K562 (cell line): ENCODE results near the gene NEURL2. TPM values are rescaled to one million over a fixed set of nuclear protein-coding genes. Genes with fewer than 3 reads are reported as not detected.

Experiments used
- ATAC-seq: fragments of 200-7000 bp; cut with Tn5 transposase; 3 replicates; pipeline ENCODE4 v1.9.1; 2020; ENCODE audit warnings: moderate library complexity
- BruUV-seq: library from RNA; stranded (reverse); fragments of 400-500 nt; replicated peaks from 2 replicates; lab custom pipeline; 2021; lab: Mats Ljungman, UMichigan
- CTCF ChIA-PET: fragments of 300-600 bp; formaldehyde crosslinking; extraction: SDS; loops from one replicate; lab custom pipeline; 2021; ENCODE audit warnings: low intra/inter-chr PET ratio; lab: Yijun Ruan, JAX
- POLR2A ChIA-PET: fragments of 300-600, 350-650 bp; sonication (Branson Sonifier 250); formaldehyde crosslinking; extraction: SDS; loops from one replicate; lab custom pipeline; 2021; ENCODE audit warnings: antibody characterized with exemption, inconsistent platforms; lab: Yijun Ruan, JAX
- DNase-seq, 4 experiments: peaks; one replicate each; pipeline versions ENCODE4 v3.0.0 to v3.0.0-alpha.2; 2011 to 2018; ENCODE audit warnings: low spot score in 3 of 4, mixed read lengths in 3 of 4; ENCODE audit errors: extremely low read depth in 1 of 4
- FAIRE-seq: peaks from 2 replicates; lab custom pipeline; 2011; peaks lifted over from hg19 to GRCh38; lab: Jason Lieb, UNC
- H2AFZ ChIP-seq: 2 replicates; pipeline ENCODE4 v1.6.0; 2011; ENCODE audit warnings: low read depth, low read length, control low read depth, inconsistent platforms
- H3K27ac ChIP-seq: fragments of 200-600 bp; 3 replicates; pipeline ENCODE4 v1.8.0; 2011; ENCODE audit warnings: low read depth, mild to moderate bottlenecking, control low read depth, inconsistent platforms, low read length, moderate library complexity, mixed read lengths; ENCODE audit errors: extremely low read depth
- H3K27me3 ChIP-seq, 2 experiments: fragments of 300-600 bp in 1 of 2; 2 replicates in 1 of 2; 3 replicates in 1 of 2; pipeline versions ENCODE4 v1.6.0 to v1.8.0; 2011; ENCODE audit warnings: inconsistent platforms in 2 of 2, low read length in 2 of 2, mild to moderate bottlenecking in 1 of 2, mixed read lengths in 1 of 2, moderate library complexity in 1 of 2; ENCODE audit not compliant: control insufficient read depth in 2 of 2, insufficient read depth in 2 of 2
- H3K36me3 ChIP-seq: fragments of 300-600 bp; 3 replicates; pipeline ENCODE4 v1.8.0; 2011; ENCODE audit warnings: mild to moderate bottlenecking, low read length, inconsistent platforms; ENCODE audit not compliant: control insufficient read depth, insufficient read depth
- H3K4me1 ChIP-seq, 2 experiments: fragments of 200-600 bp in 1 of 2; replicated peaks in 1 of 2; 2 replicates in 1 of 2; 3 replicates in 1 of 2; pipeline versions ENCODE4 v1.5.1 to v1.8.0; 2011; ENCODE audit warnings: inconsistent platforms in 2 of 2, low read length in 2 of 2, mild to moderate bottlenecking in 1 of 2, mixed read lengths in 1 of 2, moderate library complexity in 1 of 2; ENCODE audit not compliant: control insufficient read depth in 2 of 2, insufficient read depth in 2 of 2
- H3K4me2 ChIP-seq: 2 replicates; pipeline ENCODE4 v1.6.1; 2011; ENCODE audit warnings: low read length, control low read depth, inconsistent platforms, mixed read lengths; ENCODE audit not compliant: insufficient read depth
- H3K4me3 ChIP-seq: fragments of 200-600 bp; sonication (generic), shearing (Covaris generic); 2 replicates; pipeline ENCODE4 v1.5.1; 2016; ENCODE audit warnings: control low read depth, inconsistent platforms
- H3K79me2 ChIP-seq: fragments of 200-600 bp; 3 replicates; pipeline ENCODE4 v1.8.0; 2011; ENCODE audit warnings: low read length, inconsistent platforms; ENCODE audit not compliant: control insufficient read depth, insufficient read depth
- H3K9ac ChIP-seq, 2 experiments: 2 replicates each; pipeline versions ENCODE4 v1.6.0 to v1.6.1; 2011; ENCODE audit warnings: low read depth in 2 of 2, low read length in 2 of 2, control low read depth in 1 of 2, inconsistent platforms in 1 of 2, mild to moderate bottlenecking in 1 of 2, mixed read lengths in 1 of 2; ENCODE audit not compliant: insufficient read depth in 1 of 2
- H3K9me1 ChIP-seq: one replicate; pipeline ENCODE4 v1.6.0; 2011; ENCODE audit warnings: inconsistent platforms, mild to moderate bottlenecking, low read length, moderate library complexity; ENCODE audit not compliant: control insufficient read depth, insufficient read depth
- H3K9me3 ChIP-seq: replicated peaks from 2 replicates; pipeline ENCODE4 v1.5.1; 2011; ENCODE audit warnings: low read depth, low read length, inconsistent platforms; ENCODE audit not compliant: control insufficient read depth, insufficient read depth
- H4K20me1 ChIP-seq: replicated peaks from 2 replicates; pipeline ENCODE4 v1.6.1; 2011; ENCODE audit warnings: low read length, inconsistent platforms, mixed read lengths; ENCODE audit not compliant: control insufficient read depth, insufficient read depth
- ETV5 ChIP-seq: sonication (generic); formaldehyde crosslinking; IDR thresholded peaks from 2 replicates; pipeline ENCODE4 v1.4.0; 2020; ENCODE audit warnings: low read depth, mild to moderate bottlenecking, missing genetic modification reagents
- GABPB1 ChIP-seq: sonication (generic); formaldehyde crosslinking; IDR thresholded peaks from 2 replicates; pipeline ENCODE4 v1.8.0; 2022; ENCODE audit warnings: mild to moderate bottlenecking, missing genetic modification reagents
- GATA2 ChIP-seq: sonication (generic); formaldehyde crosslinking; IDR thresholded peaks from 2 replicates; pipeline ENCODE4 v1.4.0; 2020; ENCODE audit warnings: mild to moderate bottlenecking, missing genetic modification reagents
- GATAD2B ChIP-seq: fragments of 450-650 bp; IDR thresholded peaks from 2 replicates; pipeline ENCODE4 v1.6.1; 2017; ENCODE audit warnings: mild to moderate bottlenecking, borderline replicate concordance
- HBP1 ChIP-seq: fragments of 450-650 bp; formaldehyde crosslinking; IDR thresholded peaks from 2 replicates; pipeline ENCODE4 v1.4.0; 2022; ENCODE audit warnings: missing genetic modification characterization
- MAFG ChIP-seq: fragments of 450-650 bp; conservative IDR thresholded peaks from 2 replicates; pipeline ENCODE4 v1.6.1; 2016; ENCODE audit warnings: missing genetic modification characterization, missing compliant biosample characterization
- MTA1 ChIP-seq: fragments of 450-650 bp; IDR thresholded peaks from 2 replicates; pipeline ENCODE4 v1.6.1; 2017; ENCODE audit warnings: borderline replicate concordance
- NCOA2 ChIP-seq, 2 experiments: fragments of 450-650 bp; IDR thresholded peaks; 2 replicates each; pipeline ENCODE4 v1.6.1; 2018; ENCODE audit warnings: mild to moderate bottlenecking in 2 of 2, moderate library complexity in 1 of 2; ENCODE audit not compliant: partially characterized antibody in 2 of 2
- NCOA4 ChIP-seq: fragments of 450-650 bp; IDR thresholded peaks from 2 replicates; pipeline ENCODE4 v1.6.1; 2018; ENCODE audit warnings: mild to moderate bottlenecking; ENCODE audit not compliant: partially characterized antibody
- PML ChIP-seq: IDR thresholded peaks from 2 replicates; pipeline ENCODE4 v1.6.1; 2012; ENCODE audit warnings: low read length, inconsistent platforms
- POLR2AphosphoS5 ChIP-seq: IDR thresholded peaks from 2 replicates; pipeline ENCODE4 v1.6.1; 2011; ENCODE audit warnings: mild to moderate bottlenecking, low read depth, low read length, moderate library complexity; ENCODE audit not compliant: control insufficient read depth, insufficient read depth
- PREB ChIP-seq: sonication (generic); formaldehyde crosslinking; IDR thresholded peaks from 2 replicates; pipeline ENCODE4 v1.8.1; 2023; ENCODE audit warnings: mild to moderate bottlenecking, missing genetic modification reagents
- RBM17 ChIP-seq: fragments of 200-400 bp; formaldehyde crosslinking; IDR thresholded peaks from 2 replicates; pipeline ENCODE4 v1.6.1; 2017; ENCODE audit warnings: low read depth, mild to moderate bottlenecking, low read length, borderline replicate concordance
- TAF15 ChIP-seq: fragments of 200-400 bp; formaldehyde crosslinking; IDR thresholded peaks from 2 replicates; pipeline ENCODE4 v1.6.1; 2017; ENCODE audit warnings: mild to moderate bottlenecking, low read depth, low read length, moderate library complexity
- TOE1 ChIP-seq, 2 experiments: fragments of 450-650 bp in 1 of 2; sonication (generic) in 1 of 2; formaldehyde crosslinking in 1 of 2; IDR thresholded peaks; 2 replicates each; pipeline versions ENCODE4 v1.7.1 to v1.8.0; 2016 to 2022; ENCODE audit warnings: borderline replicate concordance in 2 of 2, mild to moderate bottlenecking in 2 of 2, antibody characterized with exemption in 1 of 2, inconsistent platforms in 1 of 2, low read depth in 1 of 2, missing genetic modification reagents in 1 of 2, moderate library complexity in 1 of 2
- ZFP30 ChIP-seq: fragments of 250-450 bp; sonication (Bioruptor Pico); IDR thresholded peaks from 2 replicates; pipeline ENCODE4 v1.8.0; 2022; ENCODE audit warnings: moderate library complexity, mild to moderate bottlenecking, inconsistent platforms, borderline replicate concordance
- ZNF133 ChIP-seq: fragments of 250-450 bp; sonication (Bioruptor Pico); IDR thresholded peaks from 2 replicates; pipeline ENCODE4 v1.4.0; 2020; ENCODE audit warnings: mild to moderate bottlenecking
- ZNF140 ChIP-seq: fragments of 250-450 bp; sonication (Bioruptor Pico); IDR thresholded peaks from 2 replicates; pipeline ENCODE4 v1.8.0; 2021; ENCODE audit warnings: moderate library complexity, mild to moderate bottlenecking, inconsistent platforms
- ZNF184 ChIP-seq: sonication (generic); formaldehyde crosslinking; IDR thresholded peaks from 2 replicates; pipeline ENCODE4 v1.5.0; 2020; ENCODE audit warnings: missing genetic modification reagents
- ZNF217 ChIP-seq: sonication (generic); formaldehyde crosslinking; IDR thresholded peaks from 2 replicates; pipeline ENCODE4 v1.8.0; 2022; ENCODE audit warnings: mild to moderate bottlenecking, missing genetic modification reagents
- WGBS: fragments of 100-300 bp; shearing (Covaris generic); methylation state at CpG from one replicate; pipeline ENCODE4 v1.1.6; 2016; ENCODE audit warnings: low coverage, mixed read lengths; ENCODE audit not compliant: insufficient coverage; ENCODE audit errors: missing lambda C conversion rate; 5-methylcytosine and 5-hydroxymethylcytosine counted together
- in situ Hi-C: fragments of 300-500 bp; cut with MboI; formaldehyde crosslinking; loops from 4 replicates; pipeline ENCODE4 v1.15.0; 2018; ENCODE audit warnings: inconsistent platforms, mixed read lengths
- intact Hi-C: fragments of 100-400 bp; cut with micrococcal nuclease; formaldehyde crosslinking; loops from 2 replicates; pipeline ENCODE4 v1.14.2; 2022
- polyA plus RNA-seq, 8 experiments: library from polyadenylated mRNA; depleted of rRNA in 4 of 8; stranded (reverse) in 5 of 8; unstranded in 3 of 8; fragments of >200 nt; fragmentation: Nextera tagmentation in 2 of 8; fragmentation: Illumina TruSeq in 1 of 8; extraction: Ambion mirVana in 2 of 8; extraction: Trizol in 1 of 8; gene quantifications; 2 replicates each; pipeline versions ENCODE4 v1.2.1 to v1.2.3, GENCODE V29; 2011 to 2014; ENCODE audit warnings: inconsistent platforms in 1 of 8, missing spikeins in 1 of 8
- total RNA-seq, 7 experiments: library from RNA; depleted of rRNA in 6 of 7; stranded (reverse); fragments of >200 nt in 6 of 7; fragmentation: Illumina TruSeq in 2 of 7; extraction: Trizol in 2 of 7; gene quantifications; 2 replicates each; pipeline versions ENCODE4 v1.2.1 to v1.2.3, GENCODE V29; 2011 to 2021; ENCODE audit warnings: low replicate concordance in 1 of 7

The NEURL2 gene
- total and polyA plus RNA-seq, 9 of the 15 experiments (the other 6 are each of a cell fraction or from before 2014, with no cell fraction given): 0.22 to 1.9 (median 0.50) TPM; not detected in 1

- intact Hi-C loops: loop anchor here (5.0 to 10.0 kb wide), 2 partner anchors 54 to 91 kb away; partner anchors contain the start of gene SNX21
- H3K27ac ChIP-seq: no peak overlapping the region
- no peak for TF ChIP-seq TAF15
- TF ChIP-seq ETV5 (CRISPR knock-in tag): no peak
- TF ChIP-seq POLR2AphosphoS5: no peak
- TF ChIP-seq NCOA2 (IDR thresholded peaks at IDR 0.05; ENCODE audit: partially characterized antibody in 2 of 2): no peak
- no peak for TF ChIP-seq ZNF217 (CRISPR knock-in tag)
- TF ChIP-seq ZNF184 (CRISPR knock-in tag): no peak
- TF ChIP-seq TOE1 (IDR thresholded peaks at IDR 0.05; ENCODE audit: borderline replicate concordance): no peak
- TF ChIP-seq TOE1 (CRISPR knock-in tag; IDR thresholded peaks at IDR 0.05; ENCODE audit: borderline replicate concordance, low read depth): no peak
- no peak for TF ChIP-seq ZFP30 (CRISPR knock-in tag)
- TF ChIP-seq GABPB1 (CRISPR knock-in tag): no peak
- no peak for TF ChIP-seq RBM17
- TF ChIP-seq PREB (CRISPR knock-in tag): no peak
- TF ChIP-seq GATAD2B: no peak
- no peak for TF ChIP-seq PML
- TF ChIP-seq MTA1: no peak
- no peak for TF ChIP-seq MAFG (tag)
- TF ChIP-seq ZNF133: no peak
- TF ChIP-seq ZNF140 (CRISPR knock-in tag): no peak
- TF ChIP-seq NCOA4: no peak
- no peak for TF ChIP-seq GATA2
- TF ChIP-seq HBP1 (CRISPR knock-in tag): no peak
- ChIA-PET POLR2A (interaction anchor here (0.6 to 0.7 kb wide), 2 partner anchors 14 to 21 kb away, joined by 3 read pairs; no protein-coding TSS in a partner anchor), CTCF (no interaction called here)
- no peak for ATAC-seq
- no peak overlapping the region for H2AFZ ChIP-seq
- no peaks in the 10 kb centered on the region for H3K27me3 ChIP-seq
- H3K4me2 ChIP-seq: no peak overlapping the region
- WGBS: 93% methylated on average over 2 of the region's 3 CpGs
- peak overlapping the region in 1 of 2 experiments; percentile 32; a peak in 1 of 4 replicates for H3K9ac ChIP-seq
- DNase-seq: no peak
- H3K36me3 ChIP-seq: peaks cover 30% of the 10 kb centered on the region; the same call in 2 of the 3 replicates
- H3K79me2 ChIP-seq: peaks cover 18% of the 10 kb centered on the region; the same call in 2 of the 3 replicates
- H4K20me1 ChIP-seq: no peaks in the 10 kb centered on the region
- H3K9me1 ChIP-seq: no peaks in the 10 kb centered on the region
- H3K9me3 ChIP-seq: no peaks in the 10 kb centered on the region
- no peak overlapping the region for H3K4me3 ChIP-seq
- peaks cover 23 to 44% of the 10 kb centered on the region in 2 experiments for H3K4me1 ChIP-seq
- in situ Hi-C loops: no loop called here
- no TSS peak for BruUV-seq
- no peak for FAIRE-seq
Observed at GRCh38 chr20:45888681-45889080, 2.3 kb downstream of the NEURL2 start.
